ENCODE data around the gene ABHD16A. TPM values are rescaled to one million over a fixed set of nuclear protein-coding genes. Genes with fewer than 3 reads are reported as not detected.
A peak's percentile ranks its signal among the peaks of the same experiment; 100 is the strongest.

The ABHD16A gene
- total RNA-seq, 1 donor from 2014 or later, result 103 TPM

GRCh38 chr6:31689249-31690110 lies 13.6 kb downstream of the ABHD16A start:
- DNase-seq (ENCODE audit: low spot score), result no peak

GRCh38 chr6:31687860-31688693 lies 15.0 kb downstream of the ABHD16A start:
- DNase-seq (ENCODE audit: low spot score), result no peak

GRCh38 chr6:31687321-31687720 lies 15.8 kb downstream of the ABHD16A start:
- DNase-seq (ENCODE audit: low spot score), result no peak

GRCh38 chr6:31686483-31686882 lies 16.6 kb downstream of the ABHD16A start:
- DNase-seq (ENCODE audit: low spot score), result no peak

GRCh38 chr6:31683591-31683990 lies 19.5 kb downstream of the ABHD16A start:
- DNase-seq (ENCODE audit: low spot score), result no peak

GRCh38 chr6:31681135-31681671 lies 21.9 kb downstream of the ABHD16A start:
- DNase-seq (ENCODE audit: low spot score), result no peak

GRCh38 chr6:31680226-31681134 lies 22.6 kb downstream of the ABHD16A start, which contains the start of gene LY6G5C:
LY6G5C (minus strand) TSS chr6:31681067; CDS start chr6:31680373, 694 bp downstream.
- peak; percentile 85 for DNase-seq (ENCODE audit: low spot score)

GRCh38 chr6:31677955-31678354 lies 25.2 kb downstream of the ABHD16A start:
- no peak for DNase-seq (ENCODE audit: low spot score)

GRCh38 chr6:31676904-31677303 lies 26.2 kb downstream of the ABHD16A start:
- DNase-seq (ENCODE audit: low spot score), result no peak

GRCh38 chr6:31676322-31676903 lies 26.7 kb downstream of the ABHD16A start:
- no peak for DNase-seq (ENCODE audit: low spot score)

GRCh38 chr6:31669676-31670075 lies 33.4 kb downstream of the ABHD16A start, which contains the start of gene LY6G5B:
LY6G5B (plus strand) TSS chr6:31669976; CDS start chr6:31670951, 975 bp downstream.
- no peak for DNase-seq (ENCODE audit: low spot score)

GRCh38 chr6:31666337-31666965 lies 36.7 kb downstream of the ABHD16A start:
- DNase-seq (ENCODE audit: low spot score), result no peak

GRCh38 chr6:31665501-31666336 lies 37.4 kb downstream of the ABHD16A start, which contains the start of gene CSNK2B:
CSNK2B (plus strand) TSS chr6:31666080; CDS start chr6:31666832, 752 bp downstream.
- DNase-seq (ENCODE audit: low spot score), result peak; percentile 98

- peak; percentile 95 for DNase-seq (ENCODE audit: low spot score)
Measured at GRCh38 chr6:31664790-31665500, 38.2 kb downstream of the ABHD16A start, which contains the start of gene GPANK1. GPANK1 (minus strand) TSS chr6:31664997; CDS start chr6:31664478, 519 bp downstream.

- DNase-seq (ENCODE audit: low spot score), result no peak
Measured at GRCh38 chr6:31663961-31664789, 38.9 kb downstream of the ABHD16A start.

- DNase-seq (ENCODE audit: low spot score), result no peak
Measured at GRCh38 chr6:31663126-31663960, 39.8 kb downstream of the ABHD16A start.

Data from mucosa of gallbladder (tissue), 1 donor.